K562 (cell line): Measurements from ENCODE around the gene ZNF844.

Source experiments
- ADNP ChIP-seq: fragments of 200-800 bp; sonication (Bioruptor generic); IDR thresholded peaks from 2 replicates; pipeline ENCODE4 v1.6.1; 2016; ENCODE audit warnings: missing genetic modification characterization, missing compliant biosample characterization
- ATF6 ChIP-seq: sonication (generic); formaldehyde crosslinking; IDR thresholded peaks from 2 replicates; pipeline ENCODE4 v1.4.0; 2020; ENCODE audit warnings: mild to moderate bottlenecking, missing genetic modification reagents
- CBX1 ChIP-seq: sonication (generic); IDR thresholded peaks from 2 replicates; pipeline ENCODE4 v1.6.1; 2016; ENCODE audit warnings: antibody characterized with exemption, low read depth, mild to moderate bottlenecking
- CTCF ChIP-seq, 3 experiments: IDR thresholded peaks in 2 of 3; conservative IDR thresholded peaks in 1 of 3; 2 replicates each; pipeline ENCODE4 v1.5.1; 2011 to 2012; ENCODE audit warnings: low read length in 3 of 3, mild to moderate bottlenecking in 3 of 3, control low read depth in 2 of 3, improper control_type of control experiment in 1 of 3, inconsistent platforms in 1 of 3, low read depth in 1 of 3, mixed read lengths in 1 of 3, moderate library complexity in 1 of 3; ENCODE audit not compliant: insufficient read depth in 2 of 3
- E2F1 ChIP-seq: sonication (generic); formaldehyde crosslinking; IDR thresholded peaks from 2 replicates; pipeline ENCODE4 v1.8.1; 2023; ENCODE audit warnings: mild to moderate bottlenecking, missing genetic modification reagents, moderate library complexity
- MYC ChIP-seq, 2 experiments: fragments of 250-450 bp in 1 of 2; sonication (Bioruptor Pico) in 1 of 2; IDR thresholded peaks; 2 replicates each; pipeline versions ENCODE4 v1.5.1 to v1.6.1; 2012 to 2021; ENCODE audit warnings: low read depth in 2 of 2, borderline replicate concordance in 1 of 2, improper control_type of control experiment in 1 of 2, low read length in 1 of 2, mild to moderate bottlenecking in 1 of 2, moderate library complexity in 1 of 2
- NFXL1 ChIP-seq: fragments of 450-650 bp; formaldehyde crosslinking; IDR thresholded peaks from 2 replicates; pipeline ENCODE4 v1.4.0; 2021; ENCODE audit warnings: mild to moderate bottlenecking
- POLR2AphosphoS5 ChIP-seq: IDR thresholded peaks from 2 replicates; pipeline ENCODE4 v1.6.1; 2011; ENCODE audit warnings: mild to moderate bottlenecking, low read depth, low read length, moderate library complexity; ENCODE audit not compliant: control insufficient read depth, insufficient read depth
- PTTG1 ChIP-seq: fragments of 450-650 bp; IDR thresholded peaks from 2 replicates; pipeline ENCODE4 v1.6.1; 2016; ENCODE audit warnings: low read depth, mild to moderate bottlenecking, missing genetic modification characterization, missing compliant biosample characterization
- STAT6 ChIP-seq: sonication (generic); formaldehyde crosslinking; IDR thresholded peaks from 2 replicates; pipeline ENCODE4 v1.8.1; 2023; ENCODE audit warnings: mild to moderate bottlenecking, missing genetic modification reagents
- TBP ChIP-seq: optimal IDR thresholded peaks from 2 replicates; pipeline ENCODE3; 2011; ENCODE audit warnings: low read depth, low read length, improper control_type of control experiment
- ZNF431 ChIP-seq: sonication (generic); formaldehyde crosslinking; IDR thresholded peaks from 2 replicates; pipeline ENCODE4 v1.8.0; 2022; ENCODE audit warnings: mild to moderate bottlenecking, missing genetic modification reagents

- TF ChIP-seq MYC (IDR thresholded peaks at IDR 0.05; ENCODE audit: low read depth, low read length), result no peak
- TF ChIP-seq MYC (CRISPR knock-in tag; IDR thresholded peaks at IDR 0.05; ENCODE audit: borderline replicate concordance, low read depth), result no peak
- no peak for TF ChIP-seq CBX1
- no peak for TF ChIP-seq NFXL1 (CRISPR knock-in tag)
- TF ChIP-seq ZNF431 (CRISPR knock-in tag), result no peak
- no peak for TF ChIP-seq E2F1 (CRISPR knock-in tag)
- no peak for TF ChIP-seq ADNP (tag)
- TF ChIP-seq STAT6, result no peak
- TF ChIP-seq TBP, result peak; percentile 29
- 0 out of 2 replicates have a peak, but pooled peaks have one; percentile 41 for TF ChIP-seq POLR2AphosphoS5
- TF ChIP-seq PTTG1 (tag), result no peak
- no peak for TF ChIP-seq CTCF (IDR thresholded peaks at IDR 0.05 in 2 of 3, conservative IDR thresholded peaks at IDR 0.05 in 1 of 3; ENCODE audit: insufficient read depth in 2 of 3, low read depth in 1 of 3, low read length in 3 of 3)
- no peak for TF ChIP-seq ATF6
These were observed 29.0 kb upstream of the ZNF844 start, which contains the start of gene ZNF433 for GRCh38 chr19:12035220-12036172.
